Heart left ventricle (tissue), 16 donors: ENCODE data around the gene ZMIZ2. TPM values are rescaled to one million over a fixed set of nuclear protein-coding genes. Genes with fewer than 3 reads are reported as not detected.
"Not testable (repeated sequence)": the region's sequence is repeated elsewhere in the genome, so short reads cannot be mapped to it uniquely, and the experiment has no call there.

Experiments used
- ATAC-seq, 4 donors: fragments of 200-7000 bp; cut with Tn5 transposase; one replicate each; pipeline ENCODE4 v1.9.1; 2020 to 2022; ENCODE audit warnings: moderate library complexity in 4 of 4, mild to moderate bottlenecking in 3 of 4, moderate number of reproducible peaks in 1 of 4
- DNase-seq, 5 donors: peaks; one replicate each; pipeline ENCODE4 v3.0.0-alpha.2; 2020
- H3K27ac ChIP-seq, 12 donors: fragments of 200-600 bp; sonication (generic) in 4 of 12; one replicate each; pipeline versions ENCODE4 v1.5.0 to v1.8.0; 2016 to 2022; ENCODE audit warnings: mild to moderate bottlenecking in 2 of 12
- H3K27me3 ChIP-seq, 9 donors: fragments of 200-600 bp; sonication (generic) in 2 of 9; one replicate each; pipeline versions ENCODE4 v1.5.1 to v1.8.0; 2016 to 2022; ENCODE audit warnings: mild to moderate bottlenecking in 3 of 9
- H3K36me3 ChIP-seq, 9 donors: fragments of 200-600 bp; sonication (generic) in 2 of 9; one replicate each; pipeline versions ENCODE4 v1.5.0 to v1.8.0; 2018 to 2022; ENCODE audit warnings: mild to moderate bottlenecking in 2 of 9
- H3K4me1 ChIP-seq, 12 donors: fragments of 200-600 bp; sonication (generic) in 4 of 12; one replicate each; pipeline versions ENCODE4 v1.5.0 to v1.8.0; 2016 to 2022; ENCODE audit warnings: mild to moderate bottlenecking in 3 of 12
- H3K4me3 ChIP-seq, 12 donors: fragments of 200-600 bp; sonication (generic) in 4 of 12; one replicate each; pipeline versions ENCODE4 v1.5.0 to v1.8.0; 2017 to 2022; ENCODE audit warnings: mild to moderate bottlenecking in 9 of 12, moderate library complexity in 4 of 12
- H3K9me3 ChIP-seq, 12 donors: fragments of 200-600 bp; sonication (generic) in 4 of 12; one replicate each; pipeline versions ENCODE4 v1.5.0 to v1.8.0; 2016 to 2022; ENCODE audit warnings: mild to moderate bottlenecking in 1 of 12
- POLR2A ChIP-seq, 2 donors: fragments of 450-650 bp; IDR thresholded peaks; one replicate each; pipeline ENCODE4 v1.6.1; 2017; ENCODE audit warnings: antibody characterized with exemption in 2 of 2, mild to moderate bottlenecking in 2 of 2, moderate library complexity in 2 of 2
- WGBS, 4 donors: extraction: QIAGEN DNeasy Blood & Tissue Kit in 2 of 4; methylation state at CpG; one replicate each; pipeline versions ENCODE4 v1.1.5 to v1.1.7; 2013 to 2018; 5-methylcytosine and 5-hydroxymethylcytosine counted together
- intact Hi-C, 10 donors: fragments of 100-400 bp; cut with DNase I; formaldehyde crosslinking; loops; one replicate each; pipeline versions ENCODE4 v1.11.1 to v1.14.2; 2022
- polyA plus RNA-seq, 2 donors: library from polyadenylated mRNA; stranded (reverse); fragments of 200-250 nt; gene quantifications; one replicate each; pipeline ENCODE4 v1.2.3, GENCODE V29; 2013
- total RNA-seq, 9 donors: library from RNA; depleted of rRNA in 2 of 9; stranded (reverse); fragments of >200 nt in 2 of 9; fragmentation: NEBNext Ultra II Directional in 3 of 9; extraction: Animal tissue kit (Norgen Biotek cat#: 25700) in 3 of 9; gene quantifications; one replicate each; pipeline versions ENCODE4 v1.1.0 to v1.2.4, GENCODE V29; 2016 to 2023
- TF ChIP-seq, protein P1 (sequence below), 12 donors: fragments of 200-600 bp; sonication (generic) in 4 of 12; IDR thresholded peaks; one replicate each; pipeline versions ENCODE4 v1.5.0 to v1.8.0; 2018 to 2022; ENCODE audit warnings: antibody characterized with exemption in 12 of 12, mild to moderate bottlenecking in 5 of 12
- donor health status: ischemic (EF 13 %, LVEDD 7.1; RV severe dilation, severe dysfunction).
- donor health status: healthy with polysubstance abuse.
- donor health status: DM: no; HTN: yes; CAD: no.
- donor health status: DM: no; HTN: no; CAD: no.
- donor health status: ischemic (EF 25% LVEDD 6.9; RV normal size, moderate dysfunction).
- donor health status: ischemic (EF 25% LVEDD 5.7; RV mildly dilated, moderate dysfunction).
- donor health status: healthy.
- donor health status: DM: yes; HTN: yes; CAD: no.
- donor health status: ischemic (EF 35%, LVEDD 5.7; RV mildly dilated, moderate dysfunction).
- donor health status: nonischemic (EF 11% LVEDD 7.7; RV severe dilation, severe dysfunction).
- donor health status: DM: yes; HTN: yes; CAD: no.
- donor health status: PGD.
- donor health status: ischemic (EF 29% LVEDD 5.4; RV normal size, mild dysfunction).
- donor health status: nonischemic (EF 23%, LVEDD 6.1; RV moderate dilation, normal function).

Gene ZMIZ2
- total and polyA plus RNA-seq, 11 donors = 18.5 to 71.5 (median 45.7) TPM

GRCh38 chr7:44799939-44800338, 51.3 kb downstream of the ZMIZ2 start:
- ATAC-seq = no peak
- Histone ChIP-seq H3K27me3 (no peaks in the 10 kb centered on the region), H3K4me3 (no peak overlapping the region), H3K36me3 (peaks cover 3 to 68% (median 64%) of the 10 kb centered on the region in 9 donors), H3K9me3 (no peaks in the 10 kb centered on the region), H3K27ac (no peak overlapping the region), H3K4me1 (peaks cover 7 to 35% (median 23%) of the 10 kb centered on the region in 12 donors)
- intact Hi-C loops = loop anchor here in 6 of 10 donors (5.0 kb wide), 4 partner anchors 37 to 53 kb away; partner anchors contain the start of genes ZMIZ2 (in 3 of the 6) and H2AZ2 (in 2 of the 6)
- no peak for DNase-seq
- TF ChIP-seq, protein P1, sequence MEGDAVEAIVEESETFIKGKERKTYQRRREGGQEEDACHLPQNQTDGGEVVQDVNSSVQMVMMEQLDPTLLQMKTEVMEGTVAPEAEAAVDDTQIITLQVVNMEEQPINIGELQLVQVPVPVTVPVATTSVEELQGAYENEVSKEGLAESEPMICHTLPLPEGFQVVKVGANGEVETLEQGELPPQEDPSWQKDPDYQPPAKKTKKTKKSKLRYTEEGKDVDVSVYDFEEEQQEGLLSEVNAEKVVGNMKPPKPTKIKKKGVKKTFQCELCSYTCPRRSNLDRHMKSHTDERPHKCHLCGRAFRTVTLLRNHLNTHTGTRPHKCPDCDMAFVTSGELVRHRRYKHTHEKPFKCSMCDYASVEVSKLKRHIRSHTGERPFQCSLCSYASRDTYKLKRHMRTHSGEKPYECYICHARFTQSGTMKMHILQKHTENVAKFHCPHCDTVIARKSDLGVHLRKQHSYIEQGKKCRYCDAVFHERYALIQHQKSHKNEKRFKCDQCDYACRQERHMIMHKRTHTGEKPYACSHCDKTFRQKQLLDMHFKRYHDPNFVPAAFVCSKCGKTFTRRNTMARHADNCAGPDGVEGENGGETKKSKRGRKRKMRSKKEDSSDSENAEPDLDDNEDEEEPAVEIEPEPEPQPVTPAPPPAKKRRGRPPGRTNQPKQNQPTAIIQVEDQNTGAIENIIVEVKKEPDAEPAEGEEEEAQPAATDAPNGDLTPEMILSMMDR (IDR thresholded peaks at IDR 0.05) = no peak
- no peak for TF ChIP-seq POLR2A (IDR thresholded peaks at IDR 0.05)
- 74 to 85% (median 79%) methylated on average over 4 of the region's 4 CpGs for WGBS, 4 donors

DNA sequence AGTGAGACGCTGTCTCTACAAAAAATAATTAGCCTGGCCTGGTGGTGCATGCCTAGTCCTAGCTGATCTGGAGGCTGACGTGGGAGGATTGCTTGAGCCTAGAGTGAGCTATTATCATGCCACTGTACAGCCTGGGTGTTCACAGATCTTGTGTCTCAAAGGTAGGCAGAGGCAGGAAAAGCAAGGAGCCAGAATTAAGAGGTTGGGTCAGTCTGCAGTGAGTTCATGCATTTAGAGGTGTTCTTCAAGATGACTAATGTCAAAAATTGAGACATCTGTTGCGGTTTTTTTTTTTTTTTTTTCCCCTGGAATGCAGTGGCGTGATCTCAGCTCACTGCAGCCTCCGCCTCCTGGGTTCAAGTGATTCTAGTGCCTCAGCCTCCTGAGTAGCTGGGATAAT, 53.2 kb downstream of the ZMIZ2 start:
- no peak for DNase-seq
- no peak for ATAC-seq
- Histone ChIP-seq H3K27ac (no peak overlapping the region), H3K4me1 (peaks cover 7 to 26% (median 20%) of the 10 kb centered on the region in 12 donors), H3K36me3 (peaks cover 3 to 74% (median 67%) of the 10 kb centered on the region in 9 donors), H3K9me3 (no peaks in the 10 kb centered on the region), H3K4me3 (no peak overlapping the region), H3K27me3 (no peaks in the 10 kb centered on the region)
- TF ChIP-seq, protein P1 (IDR thresholded peaks at IDR 0.05) = no peak
- no peak for TF ChIP-seq POLR2A (IDR thresholded peaks at IDR 0.05)
- 81 to 91% (median 88%) methylated on average over 5 of the region's 5 CpGs for WGBS, 4 donors
- intact Hi-C loops = loop anchor here in 1 of 10 donors (5.0 kb wide), 1 partner anchor 35 kb away; no protein-coding TSS in a partner anchor

DNA sequence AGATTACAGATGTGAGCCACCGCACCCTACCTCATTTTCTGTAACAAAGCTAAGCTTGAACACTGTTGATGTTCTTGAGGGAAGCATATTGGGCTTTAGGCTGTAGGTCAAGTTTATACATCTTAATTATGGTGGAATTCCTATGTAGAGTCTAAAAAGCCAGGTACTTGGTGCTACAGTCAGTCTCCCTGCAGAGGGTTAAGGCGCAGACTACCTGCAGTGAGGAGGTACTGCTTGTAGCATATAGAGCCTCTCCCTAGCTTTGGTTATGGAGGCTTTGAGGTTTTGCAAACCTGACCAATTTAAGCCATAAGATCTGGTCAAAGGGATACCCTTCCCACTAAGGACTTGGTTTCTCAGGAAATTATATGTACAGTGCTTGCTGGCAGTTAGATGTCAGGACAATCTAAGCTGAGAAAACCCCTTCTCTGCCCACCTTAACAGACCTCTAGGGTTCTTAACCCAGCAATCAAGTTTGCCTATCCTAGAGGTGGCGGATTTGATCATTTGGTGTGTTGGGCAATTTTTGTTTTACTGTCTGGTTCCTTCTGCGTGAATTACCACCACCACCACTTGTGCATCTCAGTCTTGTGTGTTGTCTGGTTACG, 53.9 kb downstream of the ZMIZ2 start:
- Histone ChIP-seq H3K36me3 (peaks cover 3 to 74% (median 67%) of the 10 kb centered on the region in 9 donors), H3K9me3 (no peaks in the 10 kb centered on the region), H3K27me3 (no peaks in the 10 kb centered on the region), H3K4me3 (no peak overlapping the region), H3K27ac (no peak overlapping the region), H3K4me1 (peaks cover 7 to 25% (median 20%) of the 10 kb centered on the region in 12 donors)
- DNase-seq = no peak
- no peak for TF ChIP-seq POLR2A (IDR thresholded peaks at IDR 0.05)
- TF ChIP-seq, protein P1 (IDR thresholded peaks at IDR 0.05) = no peak
- no peak for ATAC-seq
- WGBS, 4 donors = 95 to 98% (median 96%) methylated on average over 5 of the region's 5 CpGs
- intact Hi-C loops = loop anchor here in 1 of 10 donors (5.0 kb wide), 1 partner anchor 35 kb away; no protein-coding TSS in a partner anchor

DNA sequence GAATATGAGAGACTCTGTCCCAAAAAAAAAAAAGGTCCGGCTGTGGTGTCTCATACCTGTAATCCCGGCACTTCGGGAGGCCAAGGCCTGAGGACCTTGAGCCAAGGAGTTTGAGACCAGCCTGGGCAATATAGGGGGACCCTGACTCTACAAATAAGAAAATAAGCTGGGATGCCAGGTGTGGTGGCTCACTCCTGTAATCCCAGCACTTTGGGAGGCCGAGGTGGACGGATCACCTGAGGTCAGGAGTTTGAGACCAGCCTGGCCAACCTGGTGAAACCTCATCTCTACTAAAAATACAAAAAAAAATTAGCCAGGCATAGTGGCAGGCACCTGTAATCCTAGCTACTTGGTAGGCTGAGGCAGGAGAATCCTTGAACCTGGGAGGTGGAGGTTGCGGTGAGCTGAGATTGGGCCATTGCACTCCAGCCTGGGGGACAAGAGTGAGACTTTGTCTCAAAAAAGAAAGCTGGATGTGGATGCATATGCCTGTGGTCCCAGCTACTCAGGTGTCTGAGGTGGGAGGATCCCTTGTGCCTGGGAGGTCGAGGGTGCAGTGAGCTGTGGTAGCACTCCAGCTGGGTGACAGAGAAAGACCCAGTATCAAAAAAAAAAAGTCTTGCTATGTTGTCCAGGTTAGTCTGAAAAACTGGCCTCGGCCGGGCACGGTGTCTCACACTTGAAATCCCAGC, 55.3 kb downstream of the ZMIZ2 start:
- intact Hi-C loops = loop anchor here in 1 of 10 donors (5.0 kb wide), 1 partner anchor 33 kb away; no protein-coding TSS in a partner anchor
- not testable (repeated sequence) for H3K9me3 ChIP-seq, H3K27me3 ChIP-seq, H3K27ac ChIP-seq, H3K4me3 ChIP-seq, DNase-seq
- peak in 1 of 4 donors; percentile 8 for ATAC-seq
- Histone ChIP-seq H3K36me3 (peaks cover 3 to 66% (median 59%) of the 10 kb centered on the region in 9 donors), H3K4me1 (peaks cover 0 to 11% (median 6%) of the 10 kb centered on the region in 12 donors)
- WGBS, 4 donors = 92 to 95% (median 94%) methylated on average over 10 of the region's 10 CpGs
